Measurements from ENCODE around the gene AURKAIP1. TPM values are rescaled to one million over a fixed set of nuclear protein-coding genes. Genes with fewer than 3 reads are reported as not detected.

Gene AURKAIP1
- total and polyA plus RNA-seq, 9 of the 15 experiments (the other 6 are each of a cell fraction or from before 2014, with no cell fraction given) = 7.8 to 478 (median 92.0) TPM

- TF ChIP-seq ZHX1 (conservative IDR thresholded peaks at IDR 0.05; ENCODE audit: low read length) = no peak
- TF ChIP-seq RNF219 (CRISPR knock-in tag; IDR thresholded peaks at IDR 0.05) = no peak
- no peak for TF ChIP-seq HNRNPUL1 (IDR thresholded peaks at IDR 0.05; ENCODE audit: low read length)
- no peak for TF ChIP-seq KLF16 (IDR thresholded peaks at IDR 0.05)
- TF ChIP-seq HDAC2 (IDR thresholded peaks at IDR 0.05) = no peak
- TF ChIP-seq MAFK (IDR thresholded peaks at IDR 0.05; ENCODE audit: low read length) = no peak
- TF ChIP-seq CBFB (CRISPR knock-in tag; IDR thresholded peaks at IDR 0.05) = no peak
- TF ChIP-seq E2F4 (CRISPR knock-in tag; IDR thresholded peaks at IDR 0.05; ENCODE audit: low read depth) = 0 out of 2 replicates have a peak, but pooled peaks have one; percentile 27
- TF ChIP-seq ARID3B (CRISPR knock-in tag; IDR thresholded peaks at IDR 0.05; ENCODE audit: borderline replicate concordance) = no peak
- TF ChIP-seq SMAD3 (CRISPR knock-in tag; conservative IDR thresholded peaks at IDR 0.05) = no peak
- TF ChIP-seq ARNT (IDR thresholded peaks at IDR 0.05) = no peak
- TF ChIP-seq HCFC1 (IDR thresholded peaks at IDR 0.05; ENCODE audit: low read depth, low read length) = no peak
- no peak for TF ChIP-seq RB1 (IDR thresholded peaks at IDR 0.05; ENCODE audit: low read depth)
- TF ChIP-seq POLR3A (IDR thresholded peaks at IDR 0.05; ENCODE audit: borderline replicate concordance, extremely low read depth, insufficient read depth, insufficient read length) = no peak
- no peak for TF ChIP-seq IRF9 (tag; IDR thresholded peaks at IDR 0.05)
- TF ChIP-seq MCM7 (IDR thresholded peaks at IDR 0.05) = no peak
- TF ChIP-seq JUNB (CRISPR knock-in tag; conservative IDR thresholded peaks at IDR 0.05) = no peak
- peak; percentile 71; the same call in 1 of the 2 replicates for TF ChIP-seq NR4A1 (CRISPR knock-in tag; IDR thresholded peaks at IDR 0.05)
- TF ChIP-seq NR4A1 (tag; IDR thresholded peaks at IDR 0.05) = no peak
- TF ChIP-seq FOXJ3 (CRISPR knock-in tag; IDR thresholded peaks at IDR 0.05) = no peak
These were observed 23.7 kb upstream of the AURKAIP1 start (continued) for GRCh38 chr1:1398677-1399186.

Measured in K562 (cell line).